SKM-1 treated with dmso at 0.1 percent for 144 hours (cell line): ENCODE results near the gene CEP135.
"Not testable (repeated sequence)": the region's sequence is repeated elsewhere in the genome, so short reads cannot be mapped to it uniquely, and the experiment has no call there.

Experiments used
- DNase-seq: peaks from one replicate; lab custom pipeline; 2025; ENCODE audit not compliant: unreplicated experiment; lab: John Stamatoyannopoulos, UW

The CEP135 gene

GRCh38 chr4:55948726-55949481 lies at the start of gene CEP135:
Gene CEP135 (plus strand): TSS chr4:55948945. CDS start chr4:55952131, 3,186 bp downstream.
- DNase-seq = peak; percentile 81

GRCh38 chr4:55902677-55903076 lies 46.1 kb upstream of the CEP135 start:
- no peak for DNase-seq

- no peak for DNase-seq
Measured at GRCh38 chr4:55903577-55903976, 45.2 kb upstream of the CEP135 start.

GRCh38 chr4:55904576-55904975 lies 44.2 kb upstream of the CEP135 start:
- DNase-seq = no peak

- no peak for DNase-seq
Measured at GRCh38 chr4:55906323-55906722, 42.4 kb upstream of the CEP135 start.

GRCh38 chr4:55906989-55907388 lies 41.8 kb upstream of the CEP135 start:
- DNase-seq = no peak

- no peak for DNase-seq
Measured at GRCh38 chr4:55907469-55907868, 41.3 kb upstream of the CEP135 start.

- DNase-seq = no peak
Measured at GRCh38 chr4:55910140-55910539, 38.6 kb upstream of the CEP135 start.

GRCh38 chr4:55912249-55912648 lies 36.5 kb upstream of the CEP135 start:
- no peak for DNase-seq

GRCh38 chr4:55920571-55920970 lies 28.2 kb upstream of the CEP135 start:
- DNase-seq = no peak

- DNase-seq = no peak
Measured at GRCh38 chr4:55921093-55921492, 27.7 kb upstream of the CEP135 start.

- DNase-seq = no peak
Measured at GRCh38 chr4:55925241-55925640, 23.5 kb upstream of the CEP135 start.

- DNase-seq = no peak
Measured at GRCh38 chr4:55926610-55927009, 22.1 kb upstream of the CEP135 start.

GRCh38 chr4:55927803-55928437 lies 20.8 kb upstream of the CEP135 start:
- DNase-seq = no peak

GRCh38 chr4:55928846-55929245 lies 19.9 kb upstream of the CEP135 start:
- no peak for DNase-seq

GRCh38 chr4:55931043-55931442 lies 17.7 kb upstream of the CEP135 start:
- DNase-seq = no peak

GRCh38 chr4:55931833-55932232 lies 16.9 kb upstream of the CEP135 start:
- no peak for DNase-seq

GRCh38 chr4:55932511-55932910 lies 16.2 kb upstream of the CEP135 start:
- no peak for DNase-seq

GRCh38 chr4:55933611-55934010 lies 15.1 kb upstream of the CEP135 start:
- DNase-seq = no peak

GRCh38 chr4:55935907-55936306 lies 12.8 kb upstream of the CEP135 start:
- not testable (repeated sequence) for DNase-seq

- no peak for DNase-seq
Measured at GRCh38 chr4:55938481-55938880, 10.3 kb upstream of the CEP135 start.

- DNase-seq = no peak
Measured at GRCh38 chr4:55939421-55939820, 9.3 kb upstream of the CEP135 start.
